OCI-LY7 (cell line): ENCODE measurements around the gene WNT6.

ENCODE experiments used
- CTCF ChIP-seq: fragments of 200-600 bp; sonication (generic); conservative IDR thresholded peaks from 2 replicates; pipeline ENCODE4 v1.5.1; 2014; ENCODE audit warnings: mild to moderate bottlenecking, antibody characterized with exemption, low read length, moderate library complexity, mixed read lengths
- EZH2phosphoT487 ChIP-seq: fragments of 200-600 bp; sonication (generic); IDR thresholded peaks from 2 replicates; pipeline ENCODE4 v1.6.1; 2018; ENCODE audit warnings: low read depth, borderline replicate concordance, mild to moderate bottlenecking, mixed run types, antibody characterized with exemption, low read length, moderate library complexity, mixed read lengths

- TF ChIP-seq CTCF (no peak), EZH2phosphoT487 (no peak)
Measured at GRCh38 chr2:218881744-218882460, 22.3 kb downstream of the WNT6 start.
